GM19238 (cell line): ENCODE measurements around the gene ARHGAP12.

Experiments used
- DNase-seq: peaks from one replicate; pipeline ENCODE4 v3.0.0; 2011; ENCODE audit warnings: low spot score; ENCODE audit not compliant: insufficient read length

The ARHGAP12 gene

GRCh38 chr10:31878486-31878885, 50.1 kb downstream of the ARHGAP12 start:
- DNase-seq: no peak

GRCh38 chr10:31876652-31877352, 51.8 kb downstream of the ARHGAP12 start:
- no peak for DNase-seq

- no peak for DNase-seq
These were observed 53.0 kb downstream of the ARHGAP12 start for GRCh38 chr10:31875608-31876007.

GRCh38 chr10:31873724-31874123, 54.9 kb downstream of the ARHGAP12 start:
- no peak for DNase-seq

- DNase-seq: no peak
These were observed 57.2 kb downstream of the ARHGAP12 start for GRCh38 chr10:31871266-31872065.

GRCh38 chr10:31867646-31868045, 61.0 kb downstream of the ARHGAP12 start:
- no peak for DNase-seq

GRCh38 chr10:31866118-31866670, 62.4 kb downstream of the ARHGAP12 start:
- DNase-seq: no peak

GRCh38 chr10:31864834-31865518, 63.7 kb downstream of the ARHGAP12 start:
- DNase-seq: no peak

- DNase-seq: no peak
These were observed 73.6 kb downstream of the ARHGAP12 start for GRCh38 chr10:31855033-31855432.

- DNase-seq: no peak
These were observed 75.0 kb downstream of the ARHGAP12 start for GRCh38 chr10:31853629-31854028.

GRCh38 chr10:31851216-31851615, 77.4 kb downstream of the ARHGAP12 start:
- no peak for DNase-seq

GRCh38 chr10:31847515-31847914, 81.1 kb downstream of the ARHGAP12 start:
- no peak for DNase-seq

GRCh38 chr10:31838709-31839108, 89.9 kb downstream of the ARHGAP12 start:
- DNase-seq: no peak

GRCh38 chr10:31838065-31838464, 90.6 kb downstream of the ARHGAP12 start:
- no peak for DNase-seq

GRCh38 chr10:31836569-31837406, 91.8 kb downstream of the ARHGAP12 start:
- peak; percentile 2 for DNase-seq

GRCh38 chr10:31833753-31834152, 94.9 kb downstream of the ARHGAP12 start:
- DNase-seq: no peak

- DNase-seq: no peak
These were observed 96.4 kb downstream of the ARHGAP12 start for GRCh38 chr10:31832261-31832660.

- no peak for DNase-seq
These were observed 97.7 kb downstream of the ARHGAP12 start for GRCh38 chr10:31830887-31831286.

- DNase-seq: no peak
These were observed 98.9 kb downstream of the ARHGAP12 start for GRCh38 chr10:31829776-31830175.

GRCh38 chr10:31823358-31823757, 105.3 kb downstream of the ARHGAP12 start:
- no peak for DNase-seq
